Measurements from ENCODE around the gene AOAH.
"Not testable (repeated sequence)": the region's sequence is repeated elsewhere in the genome, so short reads cannot be mapped to it uniquely, and the experiment has no call there.

The AOAH gene

DNA sequence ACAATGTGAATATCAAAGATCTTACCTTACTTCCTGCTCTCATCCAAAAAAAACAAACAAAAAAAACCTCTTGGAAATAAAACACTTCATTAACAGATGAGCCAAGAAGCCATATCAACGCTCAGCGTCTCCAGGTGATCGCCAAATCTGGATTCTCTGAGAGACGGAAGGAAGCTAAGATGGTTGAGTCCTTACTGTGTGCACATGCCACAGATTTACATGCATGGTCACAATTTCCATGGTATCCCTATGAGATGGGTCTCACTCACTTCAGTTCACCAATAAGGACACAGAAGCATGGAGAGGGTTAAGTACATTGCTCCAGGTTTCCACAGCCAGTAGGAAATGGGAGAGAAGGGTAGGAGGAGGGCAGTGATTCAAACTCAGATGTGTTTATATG is 1.0 kb downstream of the AOAH start:
- no peak overlapping the region for H3K4me3 ChIP-seq (ENCODE audit: low read length)

DNA sequence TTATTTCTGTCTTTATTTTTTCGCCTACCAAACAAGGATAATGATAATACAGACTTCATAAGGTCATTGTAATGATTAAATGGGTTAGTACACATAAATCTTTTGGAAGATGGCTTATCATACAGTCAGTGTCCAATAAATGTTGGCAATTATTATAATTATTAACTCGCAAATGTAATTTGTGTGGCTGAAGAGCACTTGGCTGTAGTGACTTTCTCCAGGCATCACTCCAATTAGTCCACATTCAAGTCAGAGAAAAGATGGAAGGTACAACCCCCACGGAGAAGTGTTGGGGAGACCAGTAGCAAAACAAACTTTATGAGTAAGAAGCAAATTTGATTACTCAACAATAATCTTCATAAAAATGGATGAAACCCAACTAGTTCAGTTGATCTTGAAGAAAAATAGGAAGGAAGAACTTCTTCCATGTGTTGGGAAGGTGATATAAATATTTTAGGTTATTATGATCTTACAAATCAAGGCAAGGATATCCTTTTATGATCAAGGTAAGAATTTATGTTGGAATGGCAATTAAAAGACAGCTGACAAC is 5.1 kb downstream of the AOAH start:
- H3K36me3 ChIP-seq (ENCODE audit: control insufficient read depth, low read length) = no peaks in the 10 kb centered on the region
- H3K27me3 ChIP-seq (ENCODE audit: control insufficient read depth, low read length) = no peaks in the 10 kb centered on the region
- no peak overlapping the region for H3K27ac ChIP-seq (ENCODE audit: low read depth, low read length)
- H3K9me3 ChIP-seq (ENCODE audit: control insufficient read depth, insufficient read depth, low read length) = no peaks in the 10 kb centered on the region
- H3F3A ChIP-seq (ENCODE audit: control insufficient read depth, insufficient read depth) = no peaks in the 10 kb centered on the region
- no peaks in the 10 kb centered on the region for H3K9me2 ChIP-seq (replicated peaks; ENCODE audit: control insufficient read depth, low read length)
- H3K4me2 ChIP-seq (ENCODE audit: low read length) = no peak overlapping the region
- no peaks in the 10 kb centered on the region for H3K4me1 ChIP-seq (ENCODE audit: control insufficient read depth, low read length)
- TF ChIP-seq, protein P1, sequence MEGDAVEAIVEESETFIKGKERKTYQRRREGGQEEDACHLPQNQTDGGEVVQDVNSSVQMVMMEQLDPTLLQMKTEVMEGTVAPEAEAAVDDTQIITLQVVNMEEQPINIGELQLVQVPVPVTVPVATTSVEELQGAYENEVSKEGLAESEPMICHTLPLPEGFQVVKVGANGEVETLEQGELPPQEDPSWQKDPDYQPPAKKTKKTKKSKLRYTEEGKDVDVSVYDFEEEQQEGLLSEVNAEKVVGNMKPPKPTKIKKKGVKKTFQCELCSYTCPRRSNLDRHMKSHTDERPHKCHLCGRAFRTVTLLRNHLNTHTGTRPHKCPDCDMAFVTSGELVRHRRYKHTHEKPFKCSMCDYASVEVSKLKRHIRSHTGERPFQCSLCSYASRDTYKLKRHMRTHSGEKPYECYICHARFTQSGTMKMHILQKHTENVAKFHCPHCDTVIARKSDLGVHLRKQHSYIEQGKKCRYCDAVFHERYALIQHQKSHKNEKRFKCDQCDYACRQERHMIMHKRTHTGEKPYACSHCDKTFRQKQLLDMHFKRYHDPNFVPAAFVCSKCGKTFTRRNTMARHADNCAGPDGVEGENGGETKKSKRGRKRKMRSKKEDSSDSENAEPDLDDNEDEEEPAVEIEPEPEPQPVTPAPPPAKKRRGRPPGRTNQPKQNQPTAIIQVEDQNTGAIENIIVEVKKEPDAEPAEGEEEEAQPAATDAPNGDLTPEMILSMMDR (IDR thresholded peaks at IDR 0.05; ENCODE audit: low read depth, low read length, poor library complexity, severe bottlenecking) = no peak
- no peak for TF ChIP-seq EZH2phosphoT487 (IDR thresholded peaks at IDR 0.05; ENCODE audit: borderline replicate concordance, low read length)
- no peaks in the 10 kb centered on the region for H3K79me2 ChIP-seq (ENCODE audit: control insufficient read depth, low read length)
- no peaks in the 10 kb centered on the region for H4K20me1 ChIP-seq (ENCODE audit: control insufficient read depth, insufficient read depth, low read depth, low read length)
- H3K4me3 ChIP-seq (ENCODE audit: low read length) = no peak overlapping the region

More for the DNA sequence above, 1.0 kb downstream of the AOAH start:
- no peaks in the 10 kb centered on the region for H3K9me3 ChIP-seq (ENCODE audit: control insufficient read depth, insufficient read depth, low read length)
- no peaks in the 10 kb centered on the region for H3K9me2 ChIP-seq (replicated peaks; ENCODE audit: control insufficient read depth, low read length)
- no peaks in the 10 kb centered on the region for H4K20me1 ChIP-seq (ENCODE audit: control insufficient read depth, insufficient read depth, low read depth, low read length)
- no peak overlapping the region for H3K4me2 ChIP-seq (ENCODE audit: low read length)
- H3K36me3 ChIP-seq (ENCODE audit: control insufficient read depth, low read length) = no peaks in the 10 kb centered on the region
- H3K79me2 ChIP-seq (ENCODE audit: control insufficient read depth, low read length) = no peaks in the 10 kb centered on the region
- H3K27me3 ChIP-seq (ENCODE audit: control insufficient read depth, low read length) = no peaks in the 10 kb centered on the region
- H3K4me1 ChIP-seq (ENCODE audit: control insufficient read depth, low read length) = no peaks in the 10 kb centered on the region
- TF ChIP-seq, protein P1 (IDR thresholded peaks at IDR 0.05; ENCODE audit: low read depth, low read length, poor library complexity, severe bottlenecking) = no peak
- no peak for TF ChIP-seq EZH2phosphoT487 (IDR thresholded peaks at IDR 0.05; ENCODE audit: borderline replicate concordance, low read length)
- no peak overlapping the region for H3K27ac ChIP-seq (ENCODE audit: low read depth, low read length)
- H3F3A ChIP-seq (ENCODE audit: control insufficient read depth, insufficient read depth) = no peaks in the 10 kb centered on the region

DNA sequence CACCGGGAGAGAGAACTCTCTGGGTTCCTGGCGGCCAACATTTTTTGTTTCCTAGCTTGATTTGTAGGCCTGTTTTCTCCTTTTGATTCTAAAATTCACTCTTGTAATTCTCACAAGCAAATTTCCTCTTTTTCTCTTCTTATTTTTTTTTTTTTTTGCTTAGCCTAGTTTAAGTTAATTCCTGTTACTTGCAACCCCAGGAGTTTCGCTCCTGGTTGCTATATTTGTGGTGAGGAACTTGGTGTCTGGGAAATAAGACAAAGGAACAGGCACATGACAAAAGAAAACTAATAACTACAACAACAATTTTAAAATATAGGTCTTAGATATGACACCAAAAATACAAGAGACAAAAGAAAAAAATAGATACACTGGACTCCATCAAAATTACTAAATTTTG is 6.7 kb downstream of the AOAH start:
- TF ChIP-seq, protein P1 (IDR thresholded peaks at IDR 0.05; ENCODE audit: low read depth, low read length, poor library complexity, severe bottlenecking) = no peak
- no peak for TF ChIP-seq EZH2phosphoT487 (IDR thresholded peaks at IDR 0.05; ENCODE audit: borderline replicate concordance, low read length)
- no peaks in the 10 kb centered on the region for H3K4me1 ChIP-seq (ENCODE audit: control insufficient read depth, low read length)
- no peaks in the 10 kb centered on the region for H3F3A ChIP-seq (ENCODE audit: control insufficient read depth, insufficient read depth)
- no peak overlapping the region for H3K27ac ChIP-seq (ENCODE audit: low read depth, low read length)
- H3K9me2 ChIP-seq (replicated peaks; ENCODE audit: control insufficient read depth, low read length) = no peaks in the 10 kb centered on the region
- H3K36me3 ChIP-seq (ENCODE audit: control insufficient read depth, low read length) = no peaks in the 10 kb centered on the region
- H3K79me2 ChIP-seq (ENCODE audit: control insufficient read depth, low read length) = no peaks in the 10 kb centered on the region
- no peak overlapping the region for H3K4me2 ChIP-seq (ENCODE audit: low read length)
- H3K9me3 ChIP-seq (ENCODE audit: control insufficient read depth, insufficient read depth, low read length) = no peaks in the 10 kb centered on the region
- no peak overlapping the region for H3K4me3 ChIP-seq (ENCODE audit: low read length)
- H3K27me3 ChIP-seq (ENCODE audit: control insufficient read depth, low read length) = no peaks in the 10 kb centered on the region
- H4K20me1 ChIP-seq (ENCODE audit: control insufficient read depth, insufficient read depth, low read depth, low read length) = no peaks in the 10 kb centered on the region

DNA sequence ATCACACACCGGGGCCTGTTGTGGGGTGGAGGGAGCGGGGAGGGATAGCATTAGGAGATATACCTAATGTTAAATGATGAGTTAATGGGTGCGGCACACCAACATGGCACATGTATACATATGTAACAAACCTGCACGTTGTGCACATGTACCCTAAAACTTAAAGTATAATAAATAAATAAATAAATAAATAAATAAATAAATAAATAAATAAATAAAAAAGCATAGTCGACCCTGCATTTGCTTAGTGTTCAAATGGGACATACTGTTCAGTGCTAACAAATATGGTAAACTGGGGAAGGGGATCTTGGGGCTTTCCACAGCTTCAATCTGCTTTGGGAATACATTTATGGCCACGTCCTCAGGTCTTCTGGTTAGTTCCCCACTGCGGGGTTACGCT is 7.5 kb downstream of the AOAH start:
- H3K79me2 ChIP-seq (ENCODE audit: control insufficient read depth, low read length); H3K4me1 ChIP-seq (ENCODE audit: control insufficient read depth, low read length); H3K9me3 ChIP-seq (ENCODE audit: control insufficient read depth, insufficient read depth, low read length); H3K4me2 ChIP-seq (ENCODE audit: low read length); H3F3A ChIP-seq (ENCODE audit: control insufficient read depth, insufficient read depth); H3K27me3 ChIP-seq (ENCODE audit: control insufficient read depth, low read length); H4K20me1 ChIP-seq (ENCODE audit: control insufficient read depth, insufficient read depth, low read depth, low read length); H3K36me3 ChIP-seq (ENCODE audit: control insufficient read depth, low read length); H3K4me3 ChIP-seq (ENCODE audit: low read length); H3K9me2 ChIP-seq (replicated peaks; ENCODE audit: control insufficient read depth, low read length); H3K27ac ChIP-seq (ENCODE audit: low read depth, low read length): not testable (repeated sequence)

Measured in DOHH2 (cell line).